SKM-1 (cell line): Measurements from ENCODE around the gene GTF3A.

Experiments
- DNase-seq: peaks from one replicate; lab custom pipeline; 2025; ENCODE audit not compliant: unreplicated experiment; lab: John Stamatoyannopoulos, UW

Gene GTF3A

GRCh38 chr13:27446986-27447583, 22.7 kb downstream of the GTF3A start:
- no peak for DNase-seq

GRCh38 chr13:27448308-27448707, 23.9 kb downstream of the GTF3A start:
- DNase-seq: no peak

- no peak for DNase-seq
These were observed 24.7 kb downstream of the GTF3A start for GRCh38 chr13:27449081-27449603.

GRCh38 chr13:27449936-27450828, 25.8 kb downstream of the GTF3A start, which contains the start of gene MTIF3:
TSS of gene MTIF3 (minus strand) at chr13:27450564. CDS start at chr13:27440448, 10,116 bp downstream.
- peak; percentile 80 for DNase-seq

GRCh38 chr13:27450921-27451471, 26.6 kb downstream of the GTF3A start:
- no peak for DNase-seq

GRCh38 chr13:27455331-27455855, 31.0 kb downstream of the GTF3A start:
- no peak for DNase-seq

- DNase-seq: no peak
These were observed 37.6 kb downstream of the GTF3A start for GRCh38 chr13:27461940-27462584.

- DNase-seq: no peak
These were observed 39.1 kb downstream of the GTF3A start for GRCh38 chr13:27463500-27463899.

- DNase-seq: no peak
These were observed 41.2 kb downstream of the GTF3A start for GRCh38 chr13:27465611-27466010.

GRCh38 chr13:27466513-27466912, 42.1 kb downstream of the GTF3A start:
- no peak for DNase-seq

GRCh38 chr13:27470075-27470820, 45.8 kb downstream of the GTF3A start:
- DNase-seq: no peak

GRCh38 chr13:27472441-27472840, 48.0 kb downstream of the GTF3A start:
- no peak for DNase-seq

GRCh38 chr13:27472941-27473340, 48.5 kb downstream of the GTF3A start:
- DNase-seq: no peak

GRCh38 chr13:27474751-27475268, 50.4 kb downstream of the GTF3A start:
- no peak for DNase-seq

- no peak for DNase-seq
These were observed 52.7 kb downstream of the GTF3A start for GRCh38 chr13:27476943-27477703.

- no peak for DNase-seq
These were observed 57.3 kb downstream of the GTF3A start for GRCh38 chr13:27481766-27482165.

- DNase-seq: peak; percentile 67
These were observed 58.6 kb downstream of the GTF3A start for GRCh38 chr13:27482983-27483382.

GRCh38 chr13:27483421-27483820, 59.0 kb downstream of the GTF3A start:
- no peak for DNase-seq
